Stimulated activated CD8-positive, alpha-beta memory T cell treated with anti-CD3 and anti-CD28 coated beads, Interleukin-7, amount 100 ng/mL, for 4 hours (primary cell): ENCODE results near the gene SLC39A11.
"Not testable (repeated sequence)": the region's sequence is repeated elsewhere in the genome, so short reads cannot be mapped to it uniquely, and the experiment has no call there.

Source experiments
- DNase-seq, 2 donors: peaks; one replicate each; pipeline ENCODE4 v3.0.0-alpha.2; 2020; ENCODE audit warnings: low read depth in 2 of 2

SLC39A11 gene

GRCh38 chr17:72715906-72716572, 376.4 kb downstream of the SLC39A11 start:
- DNase-seq: no peak

GRCh38 chr17:72714357-72714966, 378.0 kb downstream of the SLC39A11 start:
- no peak for DNase-seq

GRCh38 chr17:72713701-72714100, 378.8 kb downstream of the SLC39A11 start:
- no peak for DNase-seq

GRCh38 chr17:72711521-72712310, 380.8 kb downstream of the SLC39A11 start:
- no peak for DNase-seq

GRCh38 chr17:72710834-72711233, 381.7 kb downstream of the SLC39A11 start:
- no peak for DNase-seq

GRCh38 chr17:72710202-72710601, 382.3 kb downstream of the SLC39A11 start:
- no peak for DNase-seq

GRCh38 chr17:72708682-72709081, 383.8 kb downstream of the SLC39A11 start:
- DNase-seq: not testable (repeated sequence)

- DNase-seq: no peak
Measured at GRCh38 chr17:72707881-72708280, 384.6 kb downstream of the SLC39A11 start.

- no peak for DNase-seq
Measured at GRCh38 chr17:72706396-72706981, 386.0 kb downstream of the SLC39A11 start.

- no peak for DNase-seq
Measured at GRCh38 chr17:72705905-72706395, 386.5 kb downstream of the SLC39A11 start.

- DNase-seq: no peak
Measured at GRCh38 chr17:72702998-72703397, 389.5 kb downstream of the SLC39A11 start.

- no peak for DNase-seq
Measured at GRCh38 chr17:72702136-72702735, 390.3 kb downstream of the SLC39A11 start.

GRCh38 chr17:72700226-72700625, 392.3 kb downstream of the SLC39A11 start:
- DNase-seq: no peak

- no peak for DNase-seq
Measured at GRCh38 chr17:72699545-72699944, 392.9 kb downstream of the SLC39A11 start.

GRCh38 chr17:72697602-72698146, 394.8 kb downstream of the SLC39A11 start:
- no peak for DNase-seq

- no peak for DNase-seq
Measured at GRCh38 chr17:72696721-72697120, 395.8 kb downstream of the SLC39A11 start.

- DNase-seq: no peak
Measured at GRCh38 chr17:72696156-72696555, 396.3 kb downstream of the SLC39A11 start.

GRCh38 chr17:72693956-72694355, 398.5 kb downstream of the SLC39A11 start:
- DNase-seq: no peak

- no peak for DNase-seq
Measured at GRCh38 chr17:72693151-72693878, 399.2 kb downstream of the SLC39A11 start.

GRCh38 chr17:72692676-72693075, 399.8 kb downstream of the SLC39A11 start:
- DNase-seq: no peak

- DNase-seq: no peak
Measured at GRCh38 chr17:72691586-72691985, 400.9 kb downstream of the SLC39A11 start.
